ENCODE data around the gene UTP20.

Gene UTP20

GRCh38 chr12:101280006-101280505 lies at the start of gene UTP20:
UTP20 (plus strand) TSS chr12:101280105; CDS start chr12:101280283, 178 bp downstream.
- peak; percentile 82 for DNase-seq

GRCh38 chr12:101230547-101230946 lies 49.4 kb upstream of the UTP20 start:
- DNase-seq: peak; percentile 93

DNA sequence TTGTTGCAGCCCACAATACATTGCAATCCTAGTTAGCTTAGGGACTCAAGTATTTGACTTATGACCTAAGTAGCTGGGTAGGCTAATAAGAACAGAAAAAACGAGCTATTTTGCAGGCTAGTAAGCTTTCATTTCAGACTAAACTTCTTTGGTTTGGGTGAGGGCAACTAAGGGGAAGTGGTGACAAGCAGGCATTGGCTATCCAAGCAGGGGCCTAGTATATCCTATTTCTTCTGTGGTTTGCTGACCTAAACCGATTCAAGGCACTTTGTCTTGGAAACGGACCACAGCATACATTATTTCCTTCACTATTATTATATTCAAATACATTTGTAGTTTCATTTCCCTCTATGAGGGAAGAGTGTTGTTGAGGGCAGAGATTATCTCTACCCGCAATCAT lies 48.3 kb upstream of the UTP20 start:
- no peak for DNase-seq

DNA sequence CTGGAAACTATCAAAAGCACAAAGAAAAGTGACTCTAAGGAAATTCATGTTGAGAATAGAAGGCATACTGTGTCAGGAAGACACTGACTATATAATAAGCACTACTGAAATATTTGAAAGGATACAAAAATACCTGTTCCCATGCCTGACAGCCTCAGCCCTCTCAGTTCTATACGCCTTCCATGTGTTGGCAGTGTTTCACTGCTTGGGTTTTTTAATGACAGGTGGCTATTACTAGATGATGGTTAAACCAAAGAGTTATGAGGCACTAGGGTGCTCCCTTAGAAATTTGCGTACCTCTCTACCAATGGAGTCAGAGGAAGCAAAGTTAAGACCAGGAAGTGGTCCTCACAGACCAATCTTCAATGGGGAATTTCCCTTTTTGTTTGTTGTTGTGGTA lies 44.2 kb upstream of the UTP20 start:
- no peak for DNase-seq

DNA sequence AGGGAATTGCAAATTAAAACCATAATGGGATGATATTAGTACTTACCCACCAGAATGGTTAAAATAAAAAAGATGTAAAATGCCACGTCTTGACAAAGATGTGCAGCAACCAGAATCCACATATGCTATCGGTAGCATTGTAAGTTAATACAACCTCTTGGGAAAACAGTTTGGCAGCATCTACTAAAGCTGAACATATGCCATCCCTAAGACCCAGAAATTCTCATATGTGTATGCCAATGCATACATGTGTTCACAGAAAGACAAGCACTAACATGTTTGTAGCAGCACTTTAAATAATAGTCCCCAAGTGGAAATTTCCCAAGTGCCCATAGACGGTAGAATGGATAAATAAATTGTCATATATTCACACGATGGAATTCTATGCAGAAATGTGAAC lies 41.6 kb upstream of the UTP20 start:
- no peak for DNase-seq

- DNase-seq: no peak
Measured at GRCh38 chr12:101238800-101239329, 41.0 kb upstream of the UTP20 start.

DNA sequence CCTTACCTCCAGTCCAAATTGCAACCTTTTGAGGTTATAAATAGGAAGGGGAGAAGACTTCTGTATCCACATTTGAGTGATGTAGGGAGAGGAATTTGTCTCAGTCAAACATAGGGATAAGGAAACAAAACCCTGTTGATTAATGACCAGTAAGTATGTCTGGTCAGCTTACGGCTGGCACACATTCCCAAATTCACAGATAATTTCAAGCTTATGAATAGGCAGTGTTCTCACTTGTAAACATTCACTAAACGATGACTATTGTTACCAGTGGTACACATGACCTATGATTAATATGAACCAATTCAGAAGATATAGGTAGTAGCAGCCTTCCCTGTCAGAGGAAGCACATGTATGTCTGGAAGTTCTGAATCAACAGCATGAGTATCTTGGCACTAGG lies 36.8 kb upstream of the UTP20 start:
- DNase-seq: peak; percentile 30

- no peak for DNase-seq
Measured at GRCh38 chr12:101243616-101244015, 36.3 kb upstream of the UTP20 start.

- DNase-seq: no peak
Measured at GRCh38 chr12:101256266-101256665, 23.6 kb upstream of the UTP20 start.

DNA sequence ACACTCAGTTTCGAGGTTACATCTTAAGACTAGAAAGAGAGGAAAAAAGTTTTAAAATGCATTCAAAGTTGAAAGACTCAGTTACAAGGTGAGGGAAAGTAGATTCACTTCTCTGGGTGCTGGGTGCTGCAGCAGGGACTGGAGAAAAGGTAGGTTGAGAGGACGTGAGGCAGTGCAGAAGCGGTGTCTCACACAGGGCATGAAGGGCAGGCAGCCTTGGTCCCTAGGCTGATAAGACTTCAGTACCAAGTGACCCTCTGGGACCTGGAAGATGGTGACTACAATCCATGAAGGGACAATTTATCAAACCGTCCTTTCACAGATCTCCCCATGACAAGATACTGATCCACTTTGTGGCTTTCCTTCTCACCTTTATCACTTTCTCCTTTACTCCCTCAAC lies 22.5 kb upstream of the UTP20 start:
- DNase-seq: no peak

DNA sequence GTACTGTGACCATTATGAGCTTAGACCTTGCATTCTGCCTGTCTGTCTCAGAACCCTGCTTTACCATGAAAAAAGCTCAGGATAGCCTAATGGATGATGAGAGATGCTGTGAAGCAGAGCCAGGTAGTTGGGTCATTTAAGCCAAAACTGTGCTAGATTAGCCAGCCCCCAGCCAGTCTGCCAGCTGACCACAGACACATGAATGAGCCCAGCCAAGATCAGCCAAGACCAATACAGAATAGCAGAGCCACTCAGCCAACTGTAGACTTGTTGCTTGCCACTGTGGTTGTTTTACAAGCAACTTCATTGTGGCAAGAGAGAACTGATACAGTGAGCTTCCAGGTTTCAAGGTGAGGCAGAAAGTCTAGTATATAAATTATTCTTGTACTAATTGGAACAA lies 12.8 kb upstream of the UTP20 start:
- DNase-seq: no peak

- no peak for DNase-seq
Measured at GRCh38 chr12:101276433-101276832, 3.5 kb upstream of the UTP20 start.

- DNase-seq: no peak
Measured at GRCh38 chr12:101277443-101277842, 2.5 kb upstream of the UTP20 start.

DNA sequence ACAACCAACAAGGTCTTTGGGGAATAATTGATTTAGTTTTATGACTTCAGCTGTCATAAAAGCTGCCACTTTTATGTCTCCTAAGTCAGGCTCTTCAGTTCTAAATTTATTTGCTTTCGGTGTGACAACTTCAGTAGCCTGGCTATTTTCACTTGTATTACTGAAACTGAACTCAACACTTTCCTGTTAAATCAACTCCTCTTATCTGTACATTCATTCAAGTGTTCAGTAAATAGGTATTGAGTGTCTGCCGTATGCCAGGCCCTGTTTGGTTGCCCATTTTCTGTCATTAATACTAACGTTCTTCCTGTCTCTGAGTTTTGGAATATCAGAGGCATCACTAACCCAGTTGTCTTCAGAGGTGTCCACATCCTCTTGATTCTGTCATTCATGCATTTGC lies 7.5 kb downstream of the UTP20 start:
- no peak for DNase-seq

- DNase-seq: no peak
Measured at GRCh38 chr12:101297661-101298060, 17.8 kb downstream of the UTP20 start.

DNA sequence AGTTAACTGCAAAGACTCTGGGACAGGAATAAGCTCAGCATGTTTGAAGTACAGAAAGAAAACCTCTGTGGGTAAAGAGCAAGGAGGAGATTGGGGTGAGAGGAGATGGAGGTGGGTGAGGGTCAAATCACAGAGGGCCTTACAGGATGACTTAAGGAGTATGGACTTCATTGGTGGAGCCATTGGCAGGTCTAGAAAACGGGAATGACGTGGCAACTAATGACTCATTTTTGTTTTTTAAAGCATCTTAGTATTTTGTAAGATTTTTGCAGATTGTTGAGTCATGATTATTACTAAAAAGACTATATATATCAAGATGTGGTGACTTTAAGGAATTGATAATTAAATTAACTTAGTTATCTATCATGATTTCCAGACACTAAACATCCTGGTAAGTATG lies 18.5 kb downstream of the UTP20 start:
- peak; percentile 88 for DNase-seq

DNA sequence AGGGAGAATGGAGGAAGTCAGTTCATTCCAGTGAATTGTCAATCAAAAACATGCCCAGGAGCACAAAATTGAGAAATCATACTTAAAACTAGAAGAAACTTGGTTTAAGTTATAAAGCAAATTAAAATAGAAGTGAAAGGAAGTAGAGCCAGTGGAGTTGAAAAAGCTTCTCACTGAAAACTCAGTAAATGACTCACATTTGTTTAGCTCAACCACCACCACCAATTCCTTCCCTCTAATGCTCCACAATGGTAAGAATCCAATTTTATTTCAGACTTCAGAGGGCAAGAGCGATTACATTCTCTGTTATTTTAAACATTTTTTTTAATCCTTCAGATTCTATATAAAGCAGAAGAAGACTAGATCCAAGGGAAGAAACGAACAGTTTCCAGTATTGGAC lies 19.4 kb downstream of the UTP20 start:
- DNase-seq: no peak

- no peak for DNase-seq
Measured at GRCh38 chr12:101299931-101300330, 20.0 kb downstream of the UTP20 start.

DNA sequence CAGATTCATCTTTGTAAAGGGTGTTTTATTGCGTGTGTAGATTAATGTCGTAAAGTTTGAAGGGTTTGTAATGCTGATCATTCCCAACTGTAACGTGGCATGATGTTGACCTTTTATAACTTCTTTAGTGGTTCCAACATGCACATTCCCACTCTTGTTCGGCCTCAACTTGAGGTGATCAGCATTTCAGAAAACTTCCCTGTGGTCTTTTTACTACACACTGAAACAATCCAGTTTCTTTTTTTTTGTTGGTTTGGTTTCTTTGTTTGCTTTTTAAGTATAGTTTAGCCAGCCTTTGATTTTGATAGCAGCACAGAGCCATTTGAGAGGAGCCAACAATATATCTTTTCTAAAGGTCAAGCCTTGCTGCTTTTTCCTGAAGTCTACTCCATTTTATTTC lies 22.8 kb downstream of the UTP20 start:
- no peak for DNase-seq

GRCh38 chr12:101305226-101305779 lies 25.4 kb downstream of the UTP20 start:
- DNase-seq: no peak

DNA sequence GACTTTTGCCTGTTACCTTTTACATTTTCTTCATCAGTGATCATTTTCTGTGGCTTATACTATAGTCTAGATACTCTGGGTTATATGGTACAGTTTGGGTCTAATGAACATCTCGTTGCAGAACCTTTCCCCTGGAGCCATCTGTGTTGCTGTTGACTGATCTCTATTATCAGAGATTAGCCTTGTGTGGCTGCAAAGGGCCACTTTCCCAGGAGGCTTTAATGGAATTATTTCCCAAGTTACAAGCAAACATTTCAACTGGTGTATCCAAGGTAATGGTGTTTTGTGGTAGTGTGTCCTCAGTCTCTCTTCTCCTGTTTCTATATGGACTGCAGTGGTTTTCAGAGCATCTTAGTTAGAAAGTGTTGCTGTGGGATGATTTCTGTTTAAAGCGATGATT lies 25.9 kb downstream of the UTP20 start:
- DNase-seq: no peak

- DNase-seq: no peak
Measured at GRCh38 chr12:101322480-101322879, 42.6 kb downstream of the UTP20 start.

- DNase-seq: no peak
Measured at GRCh38 chr12:101323255-101323654, 43.4 kb downstream of the UTP20 start.

- DNase-seq: no peak
Measured at GRCh38 chr12:101325590-101325989, 45.7 kb downstream of the UTP20 start.

DNA sequence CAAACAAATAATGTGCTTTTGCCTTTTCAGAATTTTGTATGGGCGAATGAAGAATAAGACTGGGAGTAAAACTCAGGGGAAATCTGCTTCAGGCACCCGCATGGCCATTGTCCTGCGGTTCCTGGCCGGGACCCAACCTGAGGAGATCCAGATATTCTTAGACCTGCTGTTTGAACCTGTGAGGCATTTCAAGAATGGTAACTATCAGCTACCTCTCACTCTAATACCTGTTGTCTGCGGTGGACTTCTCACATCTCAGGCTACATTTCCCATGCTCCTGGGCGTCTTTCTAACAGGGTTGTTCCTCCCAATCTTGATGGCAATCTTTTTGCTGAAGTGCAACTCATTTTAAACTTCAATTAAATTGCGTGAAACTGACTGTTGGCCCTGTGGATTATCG lies 47.1 kb downstream of the UTP20 start:
- DNase-seq: no peak
